NCI-H1930 (cell line): ENCODE data around the gene MEIOSIN.
"Not testable (repeated sequence)": the region's sequence is repeated elsewhere in the genome, so short reads cannot be mapped to it uniquely, and the experiment has no call there.

Experiments used
- DNase-seq, 2 experiments: peaks; one replicate each; lab custom pipeline; 2025; lab: John Stamatoyannopoulos, UW

The MEIOSIN gene

DNA sequence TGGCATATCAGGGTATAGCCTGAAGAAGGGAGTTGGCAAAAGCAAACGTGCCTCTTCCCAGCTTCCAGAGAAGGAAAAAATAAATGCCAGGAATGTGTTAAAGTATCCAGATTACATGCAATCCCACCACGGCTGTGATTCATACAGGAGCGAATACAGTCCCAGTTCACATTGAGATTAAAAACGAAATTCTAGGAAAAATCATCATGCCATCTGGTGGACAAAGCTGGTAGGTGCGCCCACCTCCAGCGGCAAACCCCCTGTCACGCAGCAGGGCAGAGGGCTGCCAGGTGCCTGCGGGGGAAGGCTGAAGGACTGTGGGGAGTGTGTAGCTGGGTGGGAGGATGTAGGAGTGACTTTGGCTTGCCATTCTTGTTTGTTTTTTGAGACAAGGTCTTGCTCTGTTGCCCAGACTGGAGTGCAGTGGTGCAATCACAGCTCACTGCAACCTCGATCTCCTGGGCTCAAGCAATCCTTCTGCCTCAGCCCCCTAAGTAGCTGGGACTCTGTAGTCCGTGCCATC is 65.8 kb downstream of the MEIOSIN start:
- DNase-seq, result peak; percentile 41 to 65

- DNase-seq, result not testable (repeated sequence)
These were observed 66.3 kb downstream of the MEIOSIN start for GRCh38 chr19:45799541-45799940.

DNA sequence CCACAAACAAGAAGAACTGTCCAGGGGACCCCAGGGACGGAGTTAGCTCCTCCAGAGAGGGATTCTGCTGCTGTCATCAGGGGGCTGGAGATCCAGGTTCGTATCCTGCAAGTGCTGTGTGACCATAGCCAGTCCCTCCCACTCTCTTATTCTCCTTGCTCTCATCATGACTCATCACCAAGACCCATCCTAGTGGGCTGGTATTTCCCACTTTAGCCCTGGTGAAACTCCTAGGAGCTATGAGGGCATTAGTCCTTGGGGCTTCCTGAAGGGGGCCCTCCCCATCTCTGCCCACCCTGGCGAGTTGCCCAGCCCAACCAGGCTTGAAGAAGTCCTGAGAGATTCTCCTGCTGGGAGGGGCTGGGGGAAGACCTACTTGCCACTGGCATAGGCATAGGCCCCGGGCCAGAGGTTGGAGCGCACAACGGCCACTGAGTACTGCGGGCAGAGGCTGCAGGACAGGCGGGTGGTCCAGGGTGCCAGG is 66.9 kb downstream of the MEIOSIN start:
- DNase-seq, result no peak

- DNase-seq, result no peak
These were observed 68.5 kb downstream of the MEIOSIN start for GRCh38 chr19:45801603-45802175.

GRCh38 chr19:45804140-45804958 is 71.1 kb downstream of the MEIOSIN start:
- no peak for DNase-seq

DNA sequence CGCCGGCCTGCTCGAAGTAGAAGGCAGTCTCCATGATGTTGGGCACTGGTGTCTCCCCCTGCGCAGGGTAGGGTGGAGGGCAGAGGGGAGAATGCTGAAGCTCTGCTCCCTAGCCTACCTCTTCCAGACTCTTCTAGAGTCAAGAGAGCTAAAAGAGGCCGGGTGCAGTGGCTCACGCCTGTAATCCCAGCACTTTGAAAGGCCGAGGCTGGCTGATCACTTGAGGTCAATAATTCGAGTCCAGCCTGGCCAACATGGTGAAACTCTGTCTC is 71.7 kb downstream of the MEIOSIN start:
- DNase-seq, result no peak

GRCh38 chr19:45805719-45806118 is 72.5 kb downstream of the MEIOSIN start:
- DNase-seq, result no peak

- no peak for DNase-seq
These were observed 76.5 kb downstream of the MEIOSIN start for GRCh38 chr19:45809643-45810159.

DNA sequence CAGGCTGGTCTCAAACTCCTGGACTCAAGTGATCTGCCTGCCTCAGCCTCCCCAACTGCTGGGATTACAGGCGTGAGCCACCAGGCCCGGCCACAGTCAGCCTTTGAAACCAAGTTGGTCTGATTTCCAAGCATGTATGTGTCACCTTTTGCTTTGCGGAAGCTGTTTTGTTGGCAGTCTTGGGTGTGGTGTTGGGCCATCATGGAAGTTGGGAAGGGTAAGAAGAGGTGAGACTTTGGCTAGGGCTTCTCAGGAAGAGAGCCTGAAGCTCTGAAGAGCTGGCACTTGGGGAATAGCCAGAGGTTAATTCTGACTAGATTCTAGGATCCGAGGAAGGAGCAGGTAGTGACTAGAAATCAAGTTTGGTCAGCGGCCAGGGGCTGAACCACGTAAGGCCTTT is 79.1 kb downstream of the MEIOSIN start:
- DNase-seq, result no peak
